ENCODE data around the gene CCDC85C. TPM values are rescaled to one million over a fixed set of nuclear protein-coding genes. Genes with fewer than 3 reads are reported as not detected.

The CCDC85C gene
- total and polyA plus RNA-seq, 4 donors: 4.0 to 23.9 (median 9.6) TPM

DNA sequence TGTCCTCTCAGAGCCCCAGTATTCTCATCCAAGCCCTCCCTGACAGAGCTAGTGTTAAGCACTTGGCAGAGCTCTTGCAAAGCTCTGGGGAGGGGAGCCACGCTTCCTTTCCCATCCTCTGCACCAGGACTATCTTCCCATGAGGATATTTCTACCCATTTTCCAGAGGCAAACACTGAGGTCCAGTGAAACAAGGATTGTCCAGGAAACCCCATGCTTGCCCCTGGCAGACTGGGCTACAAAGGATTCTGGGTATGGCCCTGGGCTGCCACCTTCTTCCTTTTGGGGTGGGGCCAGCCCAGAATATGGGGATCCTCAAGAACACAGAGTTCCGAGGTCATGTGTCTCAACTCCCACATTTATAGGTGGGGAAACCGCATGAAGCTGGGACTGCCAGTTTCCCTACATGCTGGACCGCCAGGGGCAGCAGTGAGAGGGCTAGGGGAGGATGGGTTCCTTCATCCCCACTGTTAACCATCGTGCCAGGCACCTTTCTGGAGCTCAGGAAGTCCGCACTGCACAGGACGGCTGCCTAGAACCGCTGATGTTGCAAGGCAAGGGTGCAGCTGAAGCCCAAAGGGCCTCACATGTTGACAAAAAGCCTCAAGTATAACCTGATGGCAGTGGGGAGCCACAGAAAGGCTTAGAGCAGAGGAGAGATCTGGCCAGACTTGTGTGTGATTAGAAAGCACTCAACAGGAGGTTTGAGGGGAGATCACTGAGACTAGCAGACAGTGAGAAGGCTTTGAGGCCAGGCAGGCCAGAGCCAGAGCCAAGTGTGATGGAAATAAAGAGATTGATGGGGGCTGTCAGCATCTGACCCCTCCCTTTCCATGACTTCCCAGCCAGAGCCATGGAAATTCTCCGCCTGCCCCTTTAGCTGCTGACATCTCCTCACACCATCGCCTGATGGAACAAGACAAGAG is 5.5 kb upstream of the CCDC85C start:
- Histone ChIP-seq H3K9me3 (ENCODE audit: control insufficient read depth in 4 of 4, low read length in 3 of 4) (no peaks in the 10 kb centered on the region), H3K9ac (ENCODE audit: low read depth in 1 of 2, low read length in 2 of 2) (no peak overlapping the region), H3K4me1 (ENCODE audit: control insufficient read depth in 4 of 4, insufficient read depth in 4 of 4, low read length in 3 of 4) (peaks cover 0 to 11% (median 5%) of the 10 kb centered on the region in 4 donors), H3K27ac (ENCODE audit: low read depth in 1 of 2, low read length in 2 of 2) (no peak overlapping the region), H3K4me3 (ENCODE audit: low read depth in 1 of 3, low read length in 3 of 3) (no peak overlapping the region), H3K27me3 (ENCODE audit: control insufficient read depth in 4 of 4, insufficient read depth in 4 of 4, low read length in 3 of 4) (no peaks in the 10 kb centered on the region), H3K36me3 (ENCODE audit: control insufficient read depth in 4 of 4, insufficient read depth in 3 of 4, low read depth in 1 of 4, low read length in 3 of 4) (no peaks in the 10 kb centered on the region)
- DNase-seq (ENCODE audit: low spot score): no peak
- WGBS: 71% methylated on average over 10 of the region's 10 CpGs
- TF ChIP-seq RAD21 (IDR thresholded peaks at IDR 0.05) (peak in 1 of 2 donors; percentile 69), JUND (IDR thresholded peaks at IDR 0.05) (no peak)
- TF ChIP-seq, protein P1, sequence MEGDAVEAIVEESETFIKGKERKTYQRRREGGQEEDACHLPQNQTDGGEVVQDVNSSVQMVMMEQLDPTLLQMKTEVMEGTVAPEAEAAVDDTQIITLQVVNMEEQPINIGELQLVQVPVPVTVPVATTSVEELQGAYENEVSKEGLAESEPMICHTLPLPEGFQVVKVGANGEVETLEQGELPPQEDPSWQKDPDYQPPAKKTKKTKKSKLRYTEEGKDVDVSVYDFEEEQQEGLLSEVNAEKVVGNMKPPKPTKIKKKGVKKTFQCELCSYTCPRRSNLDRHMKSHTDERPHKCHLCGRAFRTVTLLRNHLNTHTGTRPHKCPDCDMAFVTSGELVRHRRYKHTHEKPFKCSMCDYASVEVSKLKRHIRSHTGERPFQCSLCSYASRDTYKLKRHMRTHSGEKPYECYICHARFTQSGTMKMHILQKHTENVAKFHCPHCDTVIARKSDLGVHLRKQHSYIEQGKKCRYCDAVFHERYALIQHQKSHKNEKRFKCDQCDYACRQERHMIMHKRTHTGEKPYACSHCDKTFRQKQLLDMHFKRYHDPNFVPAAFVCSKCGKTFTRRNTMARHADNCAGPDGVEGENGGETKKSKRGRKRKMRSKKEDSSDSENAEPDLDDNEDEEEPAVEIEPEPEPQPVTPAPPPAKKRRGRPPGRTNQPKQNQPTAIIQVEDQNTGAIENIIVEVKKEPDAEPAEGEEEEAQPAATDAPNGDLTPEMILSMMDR (IDR thresholded peaks at IDR 0.05; ENCODE audit: low read depth, low read length, missing input control): peak; percentile 10

- TF ChIP-seq, protein P2, sequence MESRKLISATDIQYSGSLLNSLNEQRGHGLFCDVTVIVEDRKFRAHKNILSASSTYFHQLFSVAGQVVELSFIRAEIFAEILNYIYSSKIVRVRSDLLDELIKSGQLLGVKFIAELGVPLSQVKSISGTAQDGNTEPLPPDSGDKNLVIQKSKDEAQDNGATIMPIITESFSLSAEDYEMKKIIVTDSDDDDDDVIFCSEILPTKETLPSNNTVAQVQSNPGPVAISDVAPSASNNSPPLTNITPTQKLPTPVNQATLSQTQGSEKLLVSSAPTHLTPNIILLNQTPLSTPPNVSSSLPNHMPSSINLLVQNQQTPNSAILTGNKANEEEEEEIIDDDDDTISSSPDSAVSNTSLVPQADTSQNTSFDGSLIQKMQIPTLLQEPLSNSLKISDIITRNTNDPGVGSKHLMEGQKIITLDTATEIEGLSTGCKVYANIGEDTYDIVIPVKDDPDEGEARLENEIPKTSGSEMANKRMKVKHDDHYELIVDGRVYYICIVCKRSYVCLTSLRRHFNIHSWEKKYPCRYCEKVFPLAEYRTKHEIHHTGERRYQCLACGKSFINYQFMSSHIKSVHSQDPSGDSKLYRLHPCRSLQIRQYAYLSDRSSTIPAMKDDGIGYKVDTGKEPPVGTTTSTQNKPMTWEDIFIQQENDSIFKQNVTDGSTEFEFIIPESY (IDR thresholded peaks at IDR 0.05): no peak
- TF ChIP-seq HNF4A (conservative IDR thresholded peaks at IDR 0.05) (no peak), HNF4G (IDR thresholded peaks at IDR 0.05) (no peak), NR2F2 (IDR thresholded peaks at IDR 0.05) (no peak), GABPA (IDR thresholded peaks at IDR 0.05 in 1 of 2, conservative IDR thresholded peaks at IDR 0.05 in 1 of 2) (no peak), SP1 (IDR thresholded peaks at IDR 0.05) (no peak), MAX (IDR thresholded peaks at IDR 0.05) (no peak), YY1 (IDR thresholded peaks at IDR 0.05) (no peak), TAF1 (conservative IDR thresholded peaks at IDR 0.05) (no peak), RXRA (IDR thresholded peaks at IDR 0.05) (no peak), JUND (IDR thresholded peaks at IDR 0.05) (no peak), RAD21 (IDR thresholded peaks at IDR 0.05) (no peak), FOXA1 (IDR thresholded peaks at IDR 0.05) (no peak)
- TF ChIP-seq, protein P3, sequence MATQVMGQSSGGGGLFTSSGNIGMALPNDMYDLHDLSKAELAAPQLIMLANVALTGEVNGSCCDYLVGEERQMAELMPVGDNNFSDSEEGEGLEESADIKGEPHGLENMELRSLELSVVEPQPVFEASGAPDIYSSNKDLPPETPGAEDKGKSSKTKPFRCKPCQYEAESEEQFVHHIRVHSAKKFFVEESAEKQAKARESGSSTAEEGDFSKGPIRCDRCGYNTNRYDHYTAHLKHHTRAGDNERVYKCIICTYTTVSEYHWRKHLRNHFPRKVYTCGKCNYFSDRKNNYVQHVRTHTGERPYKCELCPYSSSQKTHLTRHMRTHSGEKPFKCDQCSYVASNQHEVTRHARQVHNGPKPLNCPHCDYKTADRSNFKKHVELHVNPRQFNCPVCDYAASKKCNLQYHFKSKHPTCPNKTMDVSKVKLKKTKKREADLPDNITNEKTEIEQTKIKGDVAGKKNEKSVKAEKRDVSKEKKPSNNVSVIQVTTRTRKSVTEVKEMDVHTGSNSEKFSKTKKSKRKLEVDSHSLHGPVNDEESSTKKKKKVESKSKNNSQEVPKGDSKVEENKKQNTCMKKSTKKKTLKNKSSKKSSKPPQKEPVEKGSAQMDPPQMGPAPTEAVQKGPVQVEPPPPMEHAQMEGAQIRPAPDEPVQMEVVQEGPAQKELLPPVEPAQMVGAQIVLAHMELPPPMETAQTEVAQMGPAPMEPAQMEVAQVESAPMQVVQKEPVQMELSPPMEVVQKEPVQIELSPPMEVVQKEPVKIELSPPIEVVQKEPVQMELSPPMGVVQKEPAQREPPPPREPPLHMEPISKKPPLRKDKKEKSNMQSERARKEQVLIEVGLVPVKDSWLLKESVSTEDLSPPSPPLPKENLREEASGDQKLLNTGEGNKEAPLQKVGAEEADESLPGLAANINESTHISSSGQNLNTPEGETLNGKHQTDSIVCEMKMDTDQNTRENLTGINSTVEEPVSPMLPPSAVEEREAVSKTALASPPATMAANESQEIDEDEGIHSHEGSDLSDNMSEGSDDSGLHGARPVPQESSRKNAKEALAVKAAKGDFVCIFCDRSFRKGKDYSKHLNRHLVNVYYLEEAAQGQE (IDR thresholded peaks at IDR 0.05): no peak
- TF ChIP-seq, protein P4, sequence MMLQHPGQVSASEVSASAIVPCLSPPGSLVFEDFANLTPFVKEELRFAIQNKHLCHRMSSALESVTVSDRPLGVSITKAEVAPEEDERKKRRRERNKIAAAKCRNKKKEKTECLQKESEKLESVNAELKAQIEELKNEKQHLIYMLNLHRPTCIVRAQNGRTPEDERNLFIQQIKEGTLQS (IDR thresholded peaks at IDR 0.05): no peak
- TF ChIP-seq, protein P1 (IDR thresholded peaks at IDR 0.05; ENCODE audit: low read depth, low read length, missing input control): no peak
- Histone ChIP-seq H3K9ac (ENCODE audit: low read depth in 1 of 2, low read length in 2 of 2) (no peak overlapping the region), H3K4me1 (ENCODE audit: control insufficient read depth in 4 of 4, insufficient read depth in 4 of 4, low read length in 3 of 4) (peaks cover 2 to 11% (median 5%) of the 10 kb centered on the region in 4 donors), H3K27ac (ENCODE audit: low read depth in 1 of 2, low read length in 2 of 2) (no peak overlapping the region), H3K9me3 (ENCODE audit: control insufficient read depth in 4 of 4, low read length in 3 of 4) (no peaks in the 10 kb centered on the region), H3K36me3 (ENCODE audit: control insufficient read depth in 4 of 4, insufficient read depth in 3 of 4, low read depth in 1 of 4, low read length in 3 of 4) (no peaks in the 10 kb centered on the region), H3K27me3 (ENCODE audit: control insufficient read depth in 4 of 4, insufficient read depth in 4 of 4, low read length in 3 of 4) (no peaks in the 10 kb centered on the region), H3K4me3 (ENCODE audit: low read depth in 1 of 3, low read length in 3 of 3) (no peak overlapping the region)
- 98% methylated on average over 2 of the region's 2 CpGs for WGBS
- DNase-seq (ENCODE audit: low spot score): no peak
Measured at GRCh38 chr14:99608591-99608990, 4.6 kb upstream of the CCDC85C start.

Data from liver (tissue), 9 donors.